H1 (cell line): ENCODE results near the gene C3orf52. TPM values are rescaled to one million over a fixed set of nuclear protein-coding genes. Genes with fewer than 3 reads are reported as not detected.

ENCODE experiments used
- KDM4A ChIP-seq: IDR thresholded peaks from one replicate; pipeline ENCODE4 v1.7.1; 2012; ENCODE audit warnings: low read depth, mild to moderate bottlenecking, moderate library complexity, low read length, inconsistent platforms; ENCODE audit not compliant: severe bottlenecking
- polyA plus RNA-seq, 7 experiments: library from polyadenylated mRNA; depleted of rRNA in 3 of 7; stranded (reverse) in 5 of 7; unstranded in 2 of 7; fragments of >200 nt in 5 of 7; fragments of 200-250 nt in 2 of 7; gene quantifications; 1 replicate in 5 of 7; 2 replicates in 1 of 7; 4 replicates in 1 of 7; pipeline versions ENCODE4 v1.2.1 to v1.2.3, GENCODE V29; 2011 to 2013; ENCODE audit warnings: missing spikeins in 2 of 7, mixed read lengths in 2 of 7
- total RNA-seq: library from RNA; stranded (reverse); fragmentation: NEBNext Ultra II Directional; extraction: Animal tissue kit (Norgen Biotek cat#: 25700); gene quantifications from 2 replicates; pipeline ENCODE4 v1.2.1, GENCODE V29; 2021
- TF ChIP-seq, protein P1 (sequence below): IDR thresholded peaks from 2 replicates; pipeline ENCODE4 v1.6.1; 2012; ENCODE audit warnings: low read length, inconsistent platforms
- TF ChIP-seq, protein P2 (sequence below), 3 experiments: IDR thresholded peaks; 1 replicate in 2 of 3; 2 replicates in 1 of 3; pipeline versions ENCODE4 v1.5.1 to v1.6.1; 2011; ENCODE audit warnings: low read length in 3 of 3, mild to moderate bottlenecking in 3 of 3, inconsistent platforms in 2 of 3, low read depth in 1 of 3, moderate library complexity in 1 of 3; ENCODE audit not compliant: insufficient read depth in 1 of 3; ENCODE audit errors: control extremely low read depth in 1 of 3
- TF ChIP-seq, protein P3 (sequence below): fragments of 300-600 bp; sonication (generic); IDR thresholded peaks from 2 replicates; pipeline ENCODE4 v1.7.1; 2012; ENCODE audit warnings: low read length, moderate library complexity, mild to moderate bottlenecking, inconsistent platforms; ENCODE audit not compliant: insufficient replicate concordance

The C3orf52 gene
- total and polyA plus RNA-seq, 2 of the 8 experiments (the other 6 are each of a cell fraction or from before 2014, with no cell fraction given), result 9.7 to 13.1 TPM

DNA sequence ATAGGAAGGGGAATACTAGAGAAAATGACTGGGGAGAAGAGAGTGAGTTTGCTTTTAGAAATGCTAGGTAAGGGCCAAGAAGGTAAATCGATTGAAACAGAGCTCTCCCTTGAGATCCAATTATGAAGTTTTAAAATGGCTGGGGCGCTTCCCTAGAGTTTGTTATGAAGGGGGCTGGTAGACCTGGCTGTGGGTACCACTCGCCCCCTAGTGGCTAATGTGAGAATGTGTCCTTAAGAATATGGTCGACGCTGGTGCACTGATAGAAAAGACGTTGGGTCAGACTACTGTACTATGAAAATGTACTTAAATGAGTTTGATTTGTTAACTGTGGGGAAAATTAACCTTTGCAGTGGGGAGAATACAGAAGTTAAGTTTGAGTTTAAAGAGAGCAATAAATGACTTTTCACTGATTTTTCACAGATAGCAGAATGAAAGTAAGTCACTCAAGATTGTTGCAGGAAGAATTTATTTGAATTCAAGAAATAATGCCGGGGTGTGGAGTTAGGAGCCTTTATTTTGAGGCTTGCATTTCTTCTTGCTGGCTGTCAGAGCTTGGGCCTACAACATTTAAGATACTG lies 42.5 kb upstream of the C3orf52 start (continued):
- TF ChIP-seq, protein P1, sequence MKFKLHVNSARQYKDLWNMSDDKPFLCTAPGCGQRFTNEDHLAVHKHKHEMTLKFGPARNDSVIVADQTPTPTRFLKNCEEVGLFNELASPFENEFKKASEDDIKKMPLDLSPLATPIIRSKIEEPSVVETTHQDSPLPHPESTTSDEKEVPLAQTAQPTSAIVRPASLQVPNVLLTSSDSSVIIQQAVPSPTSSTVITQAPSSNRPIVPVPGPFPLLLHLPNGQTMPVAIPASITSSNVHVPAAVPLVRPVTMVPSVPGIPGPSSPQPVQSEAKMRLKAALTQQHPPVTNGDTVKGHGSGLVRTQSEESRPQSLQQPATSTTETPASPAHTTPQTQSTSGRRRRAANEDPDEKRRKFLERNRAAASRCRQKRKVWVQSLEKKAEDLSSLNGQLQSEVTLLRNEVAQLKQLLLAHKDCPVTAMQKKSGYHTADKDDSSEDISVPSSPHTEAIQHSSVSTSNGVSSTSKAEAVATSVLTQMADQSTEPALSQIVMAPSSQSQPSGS, result no peak
- TF ChIP-seq, protein P2, sequence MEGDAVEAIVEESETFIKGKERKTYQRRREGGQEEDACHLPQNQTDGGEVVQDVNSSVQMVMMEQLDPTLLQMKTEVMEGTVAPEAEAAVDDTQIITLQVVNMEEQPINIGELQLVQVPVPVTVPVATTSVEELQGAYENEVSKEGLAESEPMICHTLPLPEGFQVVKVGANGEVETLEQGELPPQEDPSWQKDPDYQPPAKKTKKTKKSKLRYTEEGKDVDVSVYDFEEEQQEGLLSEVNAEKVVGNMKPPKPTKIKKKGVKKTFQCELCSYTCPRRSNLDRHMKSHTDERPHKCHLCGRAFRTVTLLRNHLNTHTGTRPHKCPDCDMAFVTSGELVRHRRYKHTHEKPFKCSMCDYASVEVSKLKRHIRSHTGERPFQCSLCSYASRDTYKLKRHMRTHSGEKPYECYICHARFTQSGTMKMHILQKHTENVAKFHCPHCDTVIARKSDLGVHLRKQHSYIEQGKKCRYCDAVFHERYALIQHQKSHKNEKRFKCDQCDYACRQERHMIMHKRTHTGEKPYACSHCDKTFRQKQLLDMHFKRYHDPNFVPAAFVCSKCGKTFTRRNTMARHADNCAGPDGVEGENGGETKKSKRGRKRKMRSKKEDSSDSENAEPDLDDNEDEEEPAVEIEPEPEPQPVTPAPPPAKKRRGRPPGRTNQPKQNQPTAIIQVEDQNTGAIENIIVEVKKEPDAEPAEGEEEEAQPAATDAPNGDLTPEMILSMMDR (IDR thresholded peaks at IDR 0.05; ENCODE audit: control extremely low read depth in 1 of 3, insufficient read depth in 1 of 3, low read depth in 1 of 3, low read length in 3 of 3), result peak; percentile 76 to 82 (median 79)
- TF ChIP-seq KDM4A, result no peak
- TF ChIP-seq, protein P3, sequence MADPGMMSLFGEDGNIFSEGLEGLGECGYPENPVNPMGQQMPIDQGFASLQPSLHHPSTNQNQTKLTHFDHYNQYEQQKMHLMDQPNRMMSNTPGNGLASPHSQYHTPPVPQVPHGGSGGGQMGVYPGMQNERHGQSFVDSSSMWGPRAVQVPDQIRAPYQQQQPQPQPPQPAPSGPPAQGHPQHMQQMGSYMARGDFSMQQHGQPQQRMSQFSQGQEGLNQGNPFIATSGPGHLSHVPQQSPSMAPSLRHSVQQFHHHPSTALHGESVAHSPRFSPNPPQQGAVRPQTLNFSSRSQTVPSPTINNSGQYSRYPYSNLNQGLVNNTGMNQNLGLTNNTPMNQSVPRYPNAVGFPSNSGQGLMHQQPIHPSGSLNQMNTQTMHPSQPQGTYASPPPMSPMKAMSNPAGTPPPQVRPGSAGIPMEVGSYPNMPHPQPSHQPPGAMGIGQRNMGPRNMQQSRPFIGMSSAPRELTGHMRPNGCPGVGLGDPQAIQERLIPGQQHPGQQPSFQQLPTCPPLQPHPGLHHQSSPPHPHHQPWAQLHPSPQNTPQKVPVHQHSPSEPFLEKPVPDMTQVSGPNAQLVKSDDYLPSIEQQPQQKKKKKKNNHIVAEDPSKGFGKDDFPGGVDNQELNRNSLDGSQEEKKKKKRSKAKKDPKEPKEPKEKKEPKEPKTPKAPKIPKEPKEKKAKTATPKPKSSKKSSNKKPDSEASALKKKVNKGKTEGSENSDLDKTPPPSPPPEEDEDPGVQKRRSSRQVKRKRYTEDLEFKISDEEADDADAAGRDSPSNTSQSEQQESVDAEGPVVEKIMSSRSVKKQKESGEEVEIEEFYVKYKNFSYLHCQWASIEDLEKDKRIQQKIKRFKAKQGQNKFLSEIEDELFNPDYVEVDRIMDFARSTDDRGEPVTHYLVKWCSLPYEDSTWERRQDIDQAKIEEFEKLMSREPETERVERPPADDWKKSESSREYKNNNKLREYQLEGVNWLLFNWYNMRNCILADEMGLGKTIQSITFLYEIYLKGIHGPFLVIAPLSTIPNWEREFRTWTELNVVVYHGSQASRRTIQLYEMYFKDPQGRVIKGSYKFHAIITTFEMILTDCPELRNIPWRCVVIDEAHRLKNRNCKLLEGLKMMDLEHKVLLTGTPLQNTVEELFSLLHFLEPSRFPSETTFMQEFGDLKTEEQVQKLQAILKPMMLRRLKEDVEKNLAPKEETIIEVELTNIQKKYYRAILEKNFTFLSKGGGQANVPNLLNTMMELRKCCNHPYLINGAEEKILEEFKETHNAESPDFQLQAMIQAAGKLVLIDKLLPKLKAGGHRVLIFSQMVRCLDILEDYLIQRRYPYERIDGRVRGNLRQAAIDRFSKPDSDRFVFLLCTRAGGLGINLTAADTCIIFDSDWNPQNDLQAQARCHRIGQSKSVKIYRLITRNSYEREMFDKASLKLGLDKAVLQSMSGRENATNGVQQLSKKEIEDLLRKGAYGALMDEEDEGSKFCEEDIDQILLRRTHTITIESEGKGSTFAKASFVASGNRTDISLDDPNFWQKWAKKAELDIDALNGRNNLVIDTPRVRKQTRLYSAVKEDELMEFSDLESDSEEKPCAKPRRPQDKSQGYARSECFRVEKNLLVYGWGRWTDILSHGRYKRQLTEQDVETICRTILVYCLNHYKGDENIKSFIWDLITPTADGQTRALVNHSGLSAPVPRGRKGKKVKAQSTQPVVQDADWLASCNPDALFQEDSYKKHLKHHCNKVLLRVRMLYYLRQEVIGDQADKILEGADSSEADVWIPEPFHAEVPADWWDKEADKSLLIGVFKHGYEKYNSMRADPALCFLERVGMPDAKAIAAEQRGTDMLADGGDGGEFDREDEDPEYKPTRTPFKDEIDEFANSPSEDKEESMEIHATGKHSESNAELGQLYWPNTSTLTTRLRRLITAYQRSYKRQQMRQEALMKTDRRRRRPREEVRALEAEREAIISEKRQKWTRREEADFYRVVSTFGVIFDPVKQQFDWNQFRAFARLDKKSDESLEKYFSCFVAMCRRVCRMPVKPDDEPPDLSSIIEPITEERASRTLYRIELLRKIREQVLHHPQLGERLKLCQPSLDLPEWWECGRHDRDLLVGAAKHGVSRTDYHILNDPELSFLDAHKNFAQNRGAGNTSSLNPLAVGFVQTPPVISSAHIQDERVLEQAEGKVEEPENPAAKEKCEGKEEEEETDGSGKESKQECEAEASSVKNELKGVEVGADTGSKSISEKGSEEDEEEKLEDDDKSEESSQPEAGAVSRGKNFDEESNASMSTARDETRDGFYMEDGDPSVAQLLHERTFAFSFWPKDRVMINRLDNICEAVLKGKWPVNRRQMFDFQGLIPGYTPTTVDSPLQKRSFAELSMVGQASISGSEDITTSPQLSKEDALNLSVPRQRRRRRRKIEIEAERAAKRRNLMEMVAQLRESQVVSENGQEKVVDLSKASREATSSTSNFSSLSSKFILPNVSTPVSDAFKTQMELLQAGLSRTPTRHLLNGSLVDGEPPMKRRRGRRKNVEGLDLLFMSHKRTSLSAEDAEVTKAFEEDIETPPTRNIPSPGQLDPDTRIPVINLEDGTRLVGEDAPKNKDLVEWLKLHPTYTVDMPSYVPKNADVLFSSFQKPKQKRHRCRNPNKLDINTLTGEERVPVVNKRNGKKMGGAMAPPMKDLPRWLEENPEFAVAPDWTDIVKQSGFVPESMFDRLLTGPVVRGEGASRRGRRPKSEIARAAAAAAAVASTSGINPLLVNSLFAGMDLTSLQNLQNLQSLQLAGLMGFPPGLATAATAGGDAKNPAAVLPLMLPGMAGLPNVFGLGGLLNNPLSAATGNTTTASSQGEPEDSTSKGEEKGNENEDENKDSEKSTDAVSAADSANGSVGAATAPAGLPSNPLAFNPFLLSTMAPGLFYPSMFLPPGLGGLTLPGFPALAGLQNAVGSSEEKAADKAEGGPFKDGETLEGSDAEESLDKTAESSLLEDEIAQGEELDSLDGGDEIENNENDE, result no peak
